ENCODE measurements around the gene CCDC9B.

DNA sequence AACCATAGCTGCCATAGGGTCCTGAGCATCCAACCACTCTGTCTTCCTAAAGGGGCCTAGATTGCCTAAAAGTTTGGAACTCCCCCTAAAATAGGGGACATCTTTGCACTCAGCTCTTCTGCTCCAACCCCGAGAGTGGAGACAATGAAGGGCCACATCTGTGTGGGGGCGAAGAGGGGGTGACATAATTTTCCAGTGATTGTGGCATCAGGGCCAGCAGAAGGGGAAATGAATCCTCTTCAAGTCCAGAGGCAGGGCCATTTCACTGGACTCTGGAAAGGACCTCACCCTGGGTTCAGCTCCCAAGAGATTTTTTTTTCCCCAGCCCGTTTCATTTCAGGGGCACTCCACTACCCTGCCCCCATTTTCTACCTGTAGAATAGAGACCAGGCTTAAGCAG is 53.2 kb downstream of the CCDC9B start:
- TF ChIP-seq POLR2A (IDR thresholded peaks at IDR 0.05; ENCODE audit: low read length) (no peak), GATA1 (IDR thresholded peaks at IDR 0.05; ENCODE audit: low read depth, low read length) (no peak)
